WTC11 (cell line): ENCODE measurements around the gene WDR55. TPM values are rescaled to one million over a fixed set of nuclear protein-coding genes. Genes with fewer than 3 reads are reported as not detected.

Experiments used
- ATAC-seq: fragments of 200-7000 bp; cut with Tn5 transposase; 2 replicates; pipeline ENCODE4 v1.10.0; 2021; ENCODE audit warnings: mild to moderate bottlenecking, moderate library complexity
- CTCF ChIA-PET: fragments of 300-600 bp; sonication (Branson Sonifier 250); formaldehyde crosslinking; loops from one replicate; lab custom pipeline; 2021; ENCODE audit warnings: antibody characterized with exemption; lab: Charles Lee
- POLR2A ChIA-PET: fragments of 350-600 bp; sonication (Branson Sonifier 250); formaldehyde crosslinking; loops from one replicate; lab custom pipeline; 2021; ENCODE audit warnings: antibody characterized with exemption; lab: Charles Lee
- DNase-seq: peaks from one replicate; pipeline ENCODE4 v3.0.0; 2021; ENCODE audit warnings: low spot score
- H3K27ac Mint-ChIP-seq: 2 replicates; pipeline ENCODE4 v1.8.0; 2021; ENCODE audit warnings: mixed read lengths
- H3K27me3 Mint-ChIP-seq: 2 replicates; pipeline ENCODE4 v1.8.0; 2021; ENCODE audit warnings: low read depth, mild to moderate bottlenecking, moderate library complexity, mixed read lengths
- H3K36me3 Mint-ChIP-seq: 2 replicates; pipeline ENCODE4 v1.8.0; 2021; ENCODE audit warnings: mixed read lengths
- H3K4me1 Mint-ChIP-seq: 2 replicates; pipeline ENCODE4 v1.8.0; 2022; ENCODE audit warnings: mixed read lengths
- H3K4me3 Mint-ChIP-seq: 2 replicates; pipeline ENCODE4 v1.8.0; 2021; ENCODE audit warnings: mild to moderate bottlenecking, moderate library complexity, mixed read lengths
- H3K9me3 Mint-ChIP-seq: 2 replicates; pipeline ENCODE4 v1.8.0; 2021; ENCODE audit warnings: mixed read lengths
- ATF1 ChIP-seq: sonication (generic); formaldehyde crosslinking; IDR thresholded peaks from 2 replicates; pipeline ENCODE4 v1.8.1; 2023; ENCODE audit warnings: mild to moderate bottlenecking, moderate library complexity, missing genetic modification reagents
- ATF3 ChIP-seq: sonication (generic); formaldehyde crosslinking; conservative IDR thresholded peaks from 2 replicates; pipeline ENCODE4 v1.8.1; 2022; ENCODE audit warnings: mild to moderate bottlenecking, missing genetic modification reagents
- CBFB ChIP-seq: sonication (generic); formaldehyde crosslinking; IDR thresholded peaks from 2 replicates; pipeline ENCODE4 v1.8.1; 2022; ENCODE audit warnings: mild to moderate bottlenecking, low read depth, missing genetic modification reagents
- E2F1 ChIP-seq: sonication (generic); formaldehyde crosslinking; IDR thresholded peaks from 2 replicates; pipeline ENCODE4 v1.8.0; 2022; ENCODE audit warnings: mild to moderate bottlenecking, missing genetic modification reagents
- E2F4 ChIP-seq: sonication (generic); formaldehyde crosslinking; IDR thresholded peaks from 2 replicates; pipeline ENCODE4 v1.8.1; 2022; ENCODE audit warnings: low read depth, mild to moderate bottlenecking, moderate library complexity, missing genetic modification reagents, borderline replicate concordance
- E2F5 ChIP-seq: sonication (generic); formaldehyde crosslinking; IDR thresholded peaks from 2 replicates; pipeline ENCODE4 v1.8.1; 2022; ENCODE audit warnings: mild to moderate bottlenecking, moderate library complexity, missing genetic modification reagents
- ELF4 ChIP-seq: sonication (generic); formaldehyde crosslinking; IDR thresholded peaks from 2 replicates; pipeline ENCODE4 v1.8.1; 2022; ENCODE audit warnings: low read depth, mild to moderate bottlenecking, moderate library complexity, missing genetic modification reagents
- EMX1 ChIP-seq: fragments of 250-450 bp; sonication (Bioruptor Pico); IDR thresholded peaks from 2 replicates; pipeline ENCODE4 v1.8.0; 2021; ENCODE audit warnings: mild to moderate bottlenecking
- ETV6 ChIP-seq: sonication (generic); formaldehyde crosslinking; IDR thresholded peaks from 2 replicates; pipeline ENCODE4 v1.8.1; 2022; ENCODE audit warnings: mild to moderate bottlenecking, missing genetic modification reagents
- FOXJ3 ChIP-seq: sonication (generic); formaldehyde crosslinking; IDR thresholded peaks from 2 replicates; pipeline ENCODE4 v1.9.0; 2021; ENCODE audit warnings: missing genetic modification reagents, mild to moderate bottlenecking, borderline replicate concordance
- GTF2I ChIP-seq: fragments of 250-450 bp; sonication (Bioruptor Pico); conservative IDR thresholded peaks from 2 replicates; pipeline ENCODE4 v1.4.0; 2021; ENCODE audit warnings: mild to moderate bottlenecking
- IRF2 ChIP-seq: sonication (generic); formaldehyde crosslinking; IDR thresholded peaks from 2 replicates; pipeline ENCODE4 v1.8.0; 2022; ENCODE audit warnings: low read depth, missing genetic modification reagents, borderline replicate concordance
- JUN ChIP-seq: sonication (generic); formaldehyde crosslinking; IDR thresholded peaks from 2 replicates; pipeline ENCODE4 v1.8.0; 2023; ENCODE audit warnings: mild to moderate bottlenecking, missing genetic modification reagents
- NFATC4 ChIP-seq: fragments of 250-450 bp; sonication (Bioruptor Pico); IDR thresholded peaks from 2 replicates; pipeline ENCODE4 v1.9.0; 2021; ENCODE audit warnings: mild to moderate bottlenecking
- NFYB ChIP-seq: sonication (generic); formaldehyde crosslinking; conservative IDR thresholded peaks from 2 replicates; pipeline ENCODE4 v1.8.0; 2022; ENCODE audit warnings: low read depth, missing genetic modification reagents
- NR1H2 ChIP-seq: sonication (generic); formaldehyde crosslinking; IDR thresholded peaks from 2 replicates; pipeline ENCODE4 v1.9.0; 2021; ENCODE audit warnings: mild to moderate bottlenecking, moderate library complexity, missing genetic modification reagents
- TCF7 ChIP-seq: sonication (generic); formaldehyde crosslinking; IDR thresholded peaks from 2 replicates; pipeline ENCODE4 v1.8.0; 2022; ENCODE audit warnings: mild to moderate bottlenecking, low read depth, missing genetic modification reagents, moderate library complexity
- TEAD1 ChIP-seq: sonication (generic); formaldehyde crosslinking; IDR thresholded peaks from 2 replicates; pipeline ENCODE4 v1.8.0; 2022; ENCODE audit warnings: mild to moderate bottlenecking, missing genetic modification reagents
- ZNF396 ChIP-seq: fragments of 250-450 bp; sonication (Bioruptor Pico); IDR thresholded peaks from 2 replicates; pipeline ENCODE4 v1.8.0; 2021; ENCODE audit warnings: mild to moderate bottlenecking, moderate library complexity, borderline replicate concordance
- total RNA-seq: library from RNA; stranded (reverse); gene quantifications from 3 replicates; pipeline ENCODE4 v1.2.3, GENCODE V29; 2021
- TF ChIP-seq, protein P1 (sequence below): sonication (generic); formaldehyde crosslinking; IDR thresholded peaks from 2 replicates; pipeline ENCODE4 v1.8.1; 2022; ENCODE audit warnings: mild to moderate bottlenecking, missing genetic modification reagents, moderate library complexity, borderline replicate concordance
- TF ChIP-seq, protein P2 (sequence below): sonication (generic); formaldehyde crosslinking; IDR thresholded peaks from 2 replicates; pipeline ENCODE4 v1.8.1; 2023; ENCODE audit warnings: mild to moderate bottlenecking, missing genetic modification reagents, moderate library complexity
- TF ChIP-seq, protein P3 (sequence below): sonication (generic); formaldehyde crosslinking; IDR thresholded peaks from 2 replicates; pipeline ENCODE4 v1.8.1; 2022; ENCODE audit warnings: low read depth, missing genetic modification reagents, borderline replicate concordance
- TF ChIP-seq, protein P4 (sequence below): sonication (generic); formaldehyde crosslinking; IDR thresholded peaks from 2 replicates; pipeline ENCODE4 v1.8.1; 2022; ENCODE audit warnings: missing genetic modification reagents, borderline replicate concordance
- TF ChIP-seq, protein P5 (sequence below): sonication (generic); formaldehyde crosslinking; IDR thresholded peaks from 2 replicates; pipeline ENCODE4 v1.8.1; 2023; ENCODE audit warnings: mild to moderate bottlenecking, missing genetic modification reagents, moderate library complexity

Gene WDR55
- total RNA-seq, 1 experiment from 2014 or later: 25.3 TPM

DNA sequence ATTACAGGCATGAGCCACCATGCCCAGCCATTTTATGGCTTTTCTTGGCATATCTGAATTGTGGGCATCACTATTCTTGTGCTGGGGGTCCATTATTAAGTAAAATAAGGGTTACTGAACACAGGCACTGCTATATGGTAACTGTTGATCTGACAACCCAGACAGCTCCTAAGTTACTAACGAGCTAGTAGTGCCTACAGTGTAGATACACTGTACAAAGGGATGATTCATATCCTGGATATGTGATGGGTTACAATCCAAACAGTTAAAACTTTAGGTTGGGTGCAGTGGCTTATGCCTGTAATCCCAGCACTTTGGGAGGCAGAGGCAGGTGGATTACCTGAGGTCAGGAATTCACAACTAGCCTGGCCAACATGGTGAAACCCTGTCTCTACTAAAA is 36.0 kb upstream of the WDR55 start:
- H3K4me3 Mint-ChIP-seq: no peak overlapping the region
- peaks cover 50% of the 10 kb centered on the region for H3K9me3 Mint-ChIP-seq
- POLR2A ChIA-PET: no interaction called here
- no peaks in the 10 kb centered on the region for H3K4me1 Mint-ChIP-seq
- no peak overlapping the region for H3K27ac Mint-ChIP-seq
- DNase-seq (no peak), ATAC-seq (no peak)
- peaks cover 50% of the 10 kb centered on the region for H3K27me3 Mint-ChIP-seq
- CTCF ChIA-PET: no interaction called here
- peaks cover 38% of the 10 kb centered on the region for H3K36me3 Mint-ChIP-seq
- TF ChIP-seq ATF1 (CRISPR knock-in tag) (no peak), ATF3 (CRISPR knock-in tag) (no peak), IRF2 (no peak), JUN (CRISPR knock-in tag) (no peak), ZNF396 (CRISPR knock-in tag) (no peak), E2F1 (CRISPR knock-in tag) (no peak), TCF7 (CRISPR knock-in tag) (no peak), NFATC4 (CRISPR knock-in tag) (no peak), ETV6 (CRISPR knock-in tag) (no peak), E2F5 (CRISPR knock-in tag) (no peak), GTF2I (CRISPR knock-in tag) (no peak), NR1H2 (CRISPR knock-in tag) (no peak), FOXJ3 (CRISPR knock-in tag) (no peak)
- TF ChIP-seq, protein P1, sequence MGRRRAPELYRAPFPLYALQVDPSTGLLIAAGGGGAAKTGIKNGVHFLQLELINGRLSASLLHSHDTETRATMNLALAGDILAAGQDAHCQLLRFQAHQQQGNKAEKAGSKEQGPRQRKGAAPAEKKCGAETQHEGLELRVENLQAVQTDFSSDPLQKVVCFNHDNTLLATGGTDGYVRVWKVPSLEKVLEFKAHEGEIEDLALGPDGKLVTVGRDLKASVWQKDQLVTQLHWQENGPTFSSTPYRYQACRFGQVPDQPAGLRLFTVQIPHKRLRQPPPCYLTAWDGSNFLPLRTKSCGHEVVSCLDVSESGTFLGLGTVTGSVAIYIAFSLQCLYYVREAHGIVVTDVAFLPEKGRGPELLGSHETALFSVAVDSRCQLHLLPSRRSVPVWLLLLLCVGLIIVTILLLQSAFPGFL (CRISPR knock-in tag): no peak
- TF ChIP-seq, protein P2, sequence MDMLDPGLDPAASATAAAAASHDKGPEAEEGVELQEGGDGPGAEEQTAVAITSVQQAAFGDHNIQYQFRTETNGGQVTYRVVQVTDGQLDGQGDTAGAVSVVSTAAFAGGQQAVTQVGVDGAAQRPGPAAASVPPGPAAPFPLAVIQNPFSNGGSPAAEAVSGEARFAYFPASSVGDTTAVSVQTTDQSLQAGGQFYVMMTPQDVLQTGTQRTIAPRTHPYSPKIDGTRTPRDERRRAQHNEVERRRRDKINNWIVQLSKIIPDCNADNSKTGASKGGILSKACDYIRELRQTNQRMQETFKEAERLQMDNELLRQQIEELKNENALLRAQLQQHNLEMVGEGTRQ (CRISPR knock-in tag): no peak
- TF ChIP-seq, protein P3, sequence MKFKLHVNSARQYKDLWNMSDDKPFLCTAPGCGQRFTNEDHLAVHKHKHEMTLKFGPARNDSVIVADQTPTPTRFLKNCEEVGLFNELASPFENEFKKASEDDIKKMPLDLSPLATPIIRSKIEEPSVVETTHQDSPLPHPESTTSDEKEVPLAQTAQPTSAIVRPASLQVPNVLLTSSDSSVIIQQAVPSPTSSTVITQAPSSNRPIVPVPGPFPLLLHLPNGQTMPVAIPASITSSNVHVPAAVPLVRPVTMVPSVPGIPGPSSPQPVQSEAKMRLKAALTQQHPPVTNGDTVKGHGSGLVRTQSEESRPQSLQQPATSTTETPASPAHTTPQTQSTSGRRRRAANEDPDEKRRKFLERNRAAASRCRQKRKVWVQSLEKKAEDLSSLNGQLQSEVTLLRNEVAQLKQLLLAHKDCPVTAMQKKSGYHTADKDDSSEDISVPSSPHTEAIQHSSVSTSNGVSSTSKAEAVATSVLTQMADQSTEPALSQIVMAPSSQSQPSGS (CRISPR knock-in tag): no peak
- TF ChIP-seq, protein P4, sequence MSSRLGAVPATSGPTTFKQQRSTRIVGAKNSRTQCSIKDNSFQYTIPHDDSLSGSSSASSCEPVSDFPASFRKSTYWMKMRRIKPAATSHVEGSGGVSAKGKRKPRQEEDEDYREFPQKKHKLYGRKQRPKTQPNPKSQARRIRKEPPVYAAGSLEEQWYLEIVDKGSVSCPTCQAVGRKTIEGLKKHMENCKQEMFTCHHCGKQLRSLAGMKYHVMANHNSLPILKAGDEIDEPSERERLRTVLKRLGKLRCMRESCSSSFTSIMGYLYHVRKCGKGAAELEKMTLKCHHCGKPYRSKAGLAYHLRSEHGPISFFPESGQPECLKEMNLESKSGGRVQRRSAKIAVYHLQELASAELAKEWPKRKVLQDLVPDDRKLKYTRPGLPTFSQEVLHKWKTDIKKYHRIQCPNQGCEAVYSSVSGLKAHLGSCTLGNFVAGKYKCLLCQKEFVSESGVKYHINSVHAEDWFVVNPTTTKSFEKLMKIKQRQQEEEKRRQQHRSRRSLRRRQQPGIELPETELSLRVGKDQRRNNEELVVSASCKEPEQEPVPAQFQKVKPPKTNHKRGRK (CRISPR knock-in tag): no peak

DNA sequence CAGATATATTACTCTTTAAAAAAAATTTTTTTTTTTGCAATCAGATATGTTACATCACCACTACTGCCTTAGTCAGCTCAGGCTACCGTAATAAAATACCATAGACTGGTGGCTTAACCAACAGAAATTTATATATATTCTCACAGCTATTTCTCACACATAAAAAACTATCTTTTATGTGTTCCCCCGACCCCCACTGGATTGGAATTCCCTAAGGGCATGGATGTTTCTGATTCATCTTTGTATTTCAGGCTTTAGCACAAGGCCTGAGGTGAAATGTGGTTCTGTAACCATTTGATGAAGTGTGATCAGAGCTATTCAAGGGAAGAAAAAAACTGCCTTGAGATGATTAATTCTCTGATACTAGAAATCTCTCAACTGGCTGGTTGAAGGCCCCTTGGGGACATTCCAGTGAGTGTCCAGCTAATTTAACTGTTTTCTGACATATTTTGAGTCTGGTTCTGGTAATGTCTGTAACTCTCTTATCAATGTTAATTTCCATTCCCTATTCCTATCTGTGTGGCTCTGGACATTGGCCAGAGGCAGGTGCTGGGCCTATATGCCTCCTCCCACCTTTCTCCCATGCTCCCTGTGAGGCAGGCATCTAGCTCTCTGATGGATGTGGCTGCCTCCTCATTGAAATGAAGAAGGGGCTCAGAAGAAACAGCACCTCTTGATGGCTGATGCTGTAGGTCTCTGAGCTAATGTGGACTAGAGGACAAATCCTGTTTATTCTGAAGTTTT is 34.2 kb upstream of the WDR55 start:
- ATAC-seq (no peak), DNase-seq (no peak)
- Mint-ChIP-seq H3K4me3 (no peak overlapping the region), H3K9me3 (peaks cover 46% of the 10 kb centered on the region), H3K27ac (no peak overlapping the region), H3K27me3 (peaks cover 47% of the 10 kb centered on the region), H3K36me3 (peaks cover 32% of the 10 kb centered on the region), H3K4me1 (no peaks in the 10 kb centered on the region)
- ChIA-PET CTCF (no interaction called here), POLR2A (no interaction called here)
- TF ChIP-seq, protein P1 (CRISPR knock-in tag): no peak
- no peak for TF ChIP-seq E2F4 (CRISPR knock-in tag)
- no peak for TF ChIP-seq TEAD1 (CRISPR knock-in tag)
- TF ChIP-seq CBFB (CRISPR knock-in tag): no peak
- no peak for TF ChIP-seq NR1H2 (CRISPR knock-in tag)
- TF ChIP-seq, protein P5, sequence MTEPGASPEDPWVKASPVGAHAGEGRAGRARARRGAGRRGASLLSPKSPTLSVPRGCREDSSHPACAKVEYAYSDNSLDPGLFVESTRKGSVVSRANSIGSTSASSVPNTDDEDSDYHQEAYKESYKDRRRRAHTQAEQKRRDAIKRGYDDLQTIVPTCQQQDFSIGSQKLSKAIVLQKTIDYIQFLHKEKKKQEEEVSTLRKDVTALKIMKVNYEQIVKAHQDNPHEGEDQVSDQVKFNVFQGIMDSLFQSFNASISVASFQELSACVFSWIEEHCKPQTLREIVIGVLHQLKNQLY (CRISPR knock-in tag): no peak
- no peak for TF ChIP-seq NFYB (CRISPR knock-in tag)
- no peak for TF ChIP-seq ELF4 (CRISPR knock-in tag)
- TF ChIP-seq EMX1 (CRISPR knock-in tag): no peak
